GM21528 (cell line): ENCODE measurements around the gene GDPD2.
A peak's percentile ranks its signal among the peaks of the same experiment; 100 is the strongest.

Source experiments
- ATAC-seq: cut with Tn5 transposase; IDR thresholded peaks from one replicate; pipeline ENCODE4 v1.9.1; 2021; ENCODE audit warnings: mild to moderate bottlenecking, moderate library complexity; ENCODE audit not compliant: unreplicated experiment, low FRiP score

The GDPD2 gene

DNA sequence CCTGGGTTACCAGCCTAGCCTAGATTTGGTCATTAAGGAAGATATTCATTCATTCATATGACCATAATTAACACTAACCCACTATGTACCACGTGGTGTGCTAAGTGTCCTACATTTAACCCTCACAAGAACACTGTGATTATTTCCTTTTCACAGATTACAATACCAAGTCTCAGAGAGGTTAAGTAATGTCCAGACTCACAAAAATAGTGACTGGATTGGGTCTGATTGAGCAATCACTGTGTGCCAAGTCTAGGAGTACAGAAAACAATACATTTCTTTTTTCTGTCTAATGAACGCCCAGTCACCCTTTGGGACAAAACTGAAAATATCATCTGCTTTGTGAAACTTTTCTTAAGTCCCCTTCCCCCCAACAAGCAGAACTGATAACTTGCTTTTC lies 13.9 kb downstream of the GDPD2 start:
- ATAC-seq = no peak

DNA sequence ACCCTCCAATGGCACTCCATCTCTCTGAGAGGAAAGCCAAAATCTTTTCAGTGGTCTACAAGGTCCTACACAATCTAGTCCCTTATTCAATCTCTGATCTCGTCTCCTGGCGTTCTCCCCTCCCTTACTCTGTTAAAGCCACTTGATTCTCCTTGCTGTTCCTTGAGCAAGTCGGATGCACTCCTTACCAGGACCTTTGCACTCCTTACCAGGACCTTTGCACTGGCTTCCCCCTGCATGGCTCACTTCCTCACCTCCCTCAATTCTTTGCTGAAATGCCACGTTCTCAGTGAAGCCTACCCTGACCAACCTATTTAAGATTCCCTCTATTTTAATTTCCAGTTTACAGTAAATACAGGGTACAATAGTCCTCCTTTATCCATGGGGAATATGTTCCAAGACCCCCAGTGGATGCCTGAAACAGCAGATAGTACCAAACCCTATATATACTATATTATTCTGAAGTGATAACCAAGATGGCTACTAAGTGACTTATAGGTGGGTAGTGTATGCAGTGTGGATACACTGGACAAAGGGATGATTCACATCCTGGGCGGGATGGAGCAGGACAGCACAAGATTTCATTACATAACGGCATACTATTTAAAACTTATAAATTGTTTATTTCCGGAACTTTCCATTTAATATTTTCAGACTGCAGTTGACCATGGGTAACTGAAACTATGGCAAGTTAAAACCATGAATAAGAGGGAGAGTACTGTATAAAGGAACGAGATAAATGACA lies 15.0 kb downstream of the GDPD2 start:
- ATAC-seq = no peak

DNA sequence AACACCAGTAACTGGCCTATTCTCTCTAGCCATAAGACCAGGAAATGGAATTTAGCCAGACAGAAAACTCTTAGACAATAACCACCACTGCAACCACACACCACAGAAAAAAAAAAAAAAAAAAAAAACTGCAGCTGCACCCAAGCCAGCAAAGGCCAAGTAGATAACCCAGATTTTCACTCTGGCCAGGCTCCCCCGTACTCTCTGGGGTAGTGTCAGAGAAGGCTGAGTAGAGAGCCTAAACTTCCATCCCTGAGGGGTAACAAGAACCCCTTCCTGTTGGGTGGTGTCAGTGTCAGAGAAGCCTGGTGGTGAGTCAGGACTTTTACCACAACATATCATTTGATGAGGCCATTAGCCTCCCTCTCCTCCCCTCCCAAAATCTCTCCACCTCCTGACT lies 15.9 kb downstream of the GDPD2 start:
- no peak for ATAC-seq

DNA sequence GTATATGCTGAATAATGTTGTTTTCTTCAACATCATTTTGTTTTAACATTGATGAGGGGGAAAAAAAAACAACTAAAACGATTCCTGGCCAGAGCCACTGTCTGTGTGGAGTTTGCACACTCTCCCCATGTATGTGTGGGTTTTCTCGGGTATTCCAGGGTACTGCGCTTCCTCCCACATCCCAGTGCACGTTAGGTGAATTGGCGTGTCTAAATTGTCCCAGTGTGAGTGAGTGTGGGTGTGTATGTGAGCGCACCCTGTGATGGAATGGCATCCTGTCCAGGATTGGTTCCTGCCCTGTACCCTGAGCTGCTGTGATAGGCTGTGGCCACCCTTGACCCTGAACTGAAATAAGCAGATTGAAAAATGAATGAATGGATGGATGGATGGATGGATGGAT lies 19.1 kb downstream of the GDPD2 start:
- no peak for ATAC-seq

DNA sequence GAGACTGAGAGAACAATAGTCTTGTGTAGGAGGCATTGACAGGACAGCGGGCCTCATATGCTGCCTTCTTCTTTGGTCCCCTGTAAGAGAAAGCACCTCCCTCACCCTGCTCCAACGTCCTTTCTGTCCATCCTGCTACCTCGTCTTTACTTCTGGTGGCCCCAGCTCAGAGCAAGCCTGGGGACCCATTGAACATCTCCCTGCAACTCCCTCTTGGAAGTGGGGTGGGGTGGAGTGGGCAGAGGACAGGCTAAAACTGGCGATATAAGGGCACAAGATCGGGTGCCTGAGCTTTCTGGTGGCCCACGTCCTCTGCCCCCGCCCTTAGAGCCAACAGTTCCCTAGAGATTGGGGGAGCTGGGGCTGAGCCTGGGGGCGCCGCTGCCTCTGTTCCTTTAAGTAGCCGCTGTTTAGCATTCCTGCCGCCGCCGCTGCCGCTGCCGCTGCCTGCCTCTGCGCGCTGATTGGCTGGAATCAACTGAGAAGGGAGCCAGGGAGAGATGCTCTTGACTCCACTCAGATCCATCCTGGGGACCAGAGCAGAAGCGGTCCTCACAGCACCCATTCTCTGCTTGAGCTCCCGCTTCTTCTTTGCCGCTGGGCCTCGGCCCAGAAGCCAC lies 21.3 kb downstream of the GDPD2 start, which contains the start of gene DLG3:
DLG3 (plus strand) TSS at position 510 of the 620 bp plus-strand sequence. CDS start 367 bp downstream, outside the sequence.
- ATAC-seq = no peak

DNA sequence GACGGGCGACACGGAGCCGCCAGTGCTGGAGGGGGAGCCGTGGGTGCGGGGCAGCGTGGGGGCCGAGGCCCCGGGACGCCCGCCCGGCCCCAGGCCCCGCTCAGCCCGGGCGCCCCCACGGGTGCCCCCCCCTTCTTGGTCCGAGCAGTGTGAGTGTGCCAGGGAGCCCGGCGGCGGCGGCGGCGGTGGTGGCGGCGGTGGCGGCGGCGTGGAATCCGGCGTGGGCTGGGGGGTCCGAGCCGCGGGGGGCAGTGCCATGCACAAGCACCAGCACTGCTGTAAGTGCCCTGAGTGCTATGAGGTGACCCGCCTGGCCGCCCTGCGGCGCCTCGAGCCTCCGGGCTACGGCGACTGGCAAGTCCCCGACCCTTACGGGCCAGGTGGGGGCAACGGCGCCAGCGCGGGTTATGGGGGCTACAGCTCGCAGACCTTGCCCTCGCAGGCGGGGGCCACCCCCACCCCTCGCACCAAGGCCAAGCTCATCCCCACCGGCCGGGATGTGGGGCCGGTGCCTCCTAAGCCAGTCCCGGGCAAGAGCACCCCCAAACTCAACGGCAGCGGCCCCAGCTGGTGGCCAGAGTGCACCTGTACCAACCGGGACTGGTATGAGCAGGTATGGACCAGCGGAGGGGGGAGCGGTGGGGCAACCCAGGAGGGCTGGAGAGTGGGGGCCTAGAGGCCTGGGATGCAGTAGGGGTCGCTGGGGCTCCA lies 22.0 kb downstream of the GDPD2 start:
- no peak for ATAC-seq

DNA sequence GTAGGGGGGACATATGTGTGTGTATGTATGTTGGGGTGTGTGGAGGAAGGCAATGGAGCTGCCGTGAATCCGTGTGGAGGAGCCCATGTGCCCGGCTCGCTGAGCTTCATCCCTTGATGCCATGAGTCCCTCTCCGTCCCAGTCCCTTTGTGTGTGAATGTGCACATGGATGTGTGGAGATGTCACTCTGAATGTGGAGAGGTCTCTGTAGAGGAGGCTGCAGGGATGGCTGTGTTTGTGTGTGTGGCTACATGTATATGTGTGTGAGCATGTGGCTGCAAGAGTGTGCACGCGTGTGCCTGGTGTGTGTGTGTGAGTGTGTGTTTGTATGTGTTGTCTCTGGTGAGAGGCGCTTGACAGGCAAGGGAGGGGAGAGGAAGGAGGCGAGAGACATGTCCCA lies 22.8 kb downstream of the GDPD2 start:
- ATAC-seq = no peak

DNA sequence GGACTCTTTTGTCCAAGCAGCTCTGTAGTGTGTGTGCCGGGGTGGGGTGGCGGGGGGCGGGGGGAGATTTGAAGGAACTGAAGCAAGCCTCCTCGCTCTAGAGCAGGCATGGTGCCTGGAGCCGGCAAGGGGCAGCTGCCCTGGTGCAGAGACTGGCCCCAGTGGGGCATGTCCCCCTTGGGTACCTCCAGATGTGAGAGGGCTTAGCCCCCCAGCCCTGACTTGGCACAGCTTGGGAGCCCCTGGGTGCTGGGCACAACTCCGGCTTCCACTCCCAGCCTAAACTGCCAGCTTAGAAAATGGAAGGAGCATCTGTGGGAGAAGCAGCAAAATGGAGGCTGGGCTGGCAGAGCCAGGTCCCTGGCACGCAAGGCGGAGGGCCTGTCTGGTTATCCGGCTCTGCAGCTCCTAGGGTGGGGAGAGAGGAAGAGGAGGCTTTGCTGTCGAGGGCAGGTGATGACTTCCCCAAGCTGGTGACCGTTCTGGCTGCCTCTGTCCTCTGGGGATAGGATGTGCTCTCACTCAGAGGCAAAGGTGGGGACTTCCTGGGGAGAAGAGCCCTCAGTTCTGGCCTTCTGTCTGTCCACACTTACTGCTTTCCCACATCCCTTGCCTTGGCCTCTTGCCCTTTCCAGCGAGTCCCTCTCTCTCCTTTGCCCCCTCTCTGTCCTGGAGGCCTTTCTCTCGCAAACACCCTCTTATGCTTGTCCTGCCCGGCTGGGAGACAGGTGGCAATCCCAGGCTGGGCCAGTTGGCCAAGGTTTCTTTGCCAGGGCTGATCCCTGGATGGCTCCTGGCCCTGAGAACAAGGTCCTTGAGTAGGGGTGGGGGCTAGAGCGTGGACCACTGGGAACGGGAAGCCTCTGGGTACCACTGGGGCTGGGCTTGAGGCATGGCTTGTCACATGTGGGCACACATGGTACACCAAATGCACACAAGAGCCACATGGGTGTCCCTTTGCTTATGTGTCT lies 23.6 kb downstream of the GDPD2 start:
- no peak for ATAC-seq

DNA sequence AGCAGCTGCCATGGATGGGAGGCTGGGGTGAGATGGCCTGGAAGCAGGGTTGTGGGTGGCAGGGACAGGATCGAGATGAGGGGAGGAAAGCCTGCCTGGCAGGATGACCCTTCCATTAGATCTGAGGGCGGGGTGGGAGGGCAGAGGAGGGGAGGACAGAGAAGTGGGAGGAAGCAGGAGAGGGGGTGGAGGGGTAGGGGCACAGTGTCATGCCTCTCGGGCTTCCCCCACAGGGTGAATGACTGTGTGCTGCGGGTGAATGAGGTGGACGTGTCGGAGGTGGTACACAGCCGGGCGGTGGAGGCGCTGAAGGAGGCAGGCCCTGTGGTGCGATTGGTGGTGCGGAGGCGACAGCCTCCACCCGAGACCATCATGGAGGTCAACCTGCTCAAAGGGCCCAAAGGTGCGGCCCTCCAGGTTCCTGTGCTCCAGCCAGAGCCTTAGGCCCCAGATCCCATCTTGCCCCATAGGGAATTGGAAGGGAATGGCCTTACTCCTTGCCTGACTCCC lies 26.4 kb downstream of the GDPD2 start:
- ATAC-seq = no peak

DNA sequence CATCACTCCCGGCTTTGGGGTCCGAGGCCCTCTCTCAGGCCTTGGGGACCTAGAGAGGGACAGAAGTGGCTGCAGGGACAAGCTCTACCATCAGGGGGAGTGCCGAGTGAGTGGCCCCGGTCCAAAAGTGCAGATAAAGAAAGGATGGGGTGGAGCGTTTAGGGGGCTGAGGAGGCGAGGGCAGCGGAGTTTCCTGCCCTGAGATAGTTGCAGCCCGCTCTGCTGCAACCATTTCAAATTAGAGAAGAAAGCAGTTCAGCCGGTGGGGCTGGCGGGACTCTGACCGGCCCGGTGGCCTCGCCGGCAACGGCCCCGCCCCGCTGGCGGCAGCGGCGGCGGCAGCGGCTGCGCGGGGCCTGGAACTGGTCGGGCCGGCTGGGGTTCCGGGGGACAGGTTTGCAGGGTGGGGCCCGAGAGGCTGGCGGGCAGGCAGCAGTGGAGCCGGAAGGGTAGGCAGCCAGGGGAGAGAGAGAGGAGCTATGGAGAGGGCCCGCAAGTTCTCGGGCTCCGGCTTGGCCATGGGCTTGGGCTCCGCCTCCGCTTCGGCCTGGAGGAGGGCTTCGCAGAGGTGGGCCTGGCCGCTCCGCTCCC lies 29.1 kb downstream of the GDPD2 start:
- peak; percentile 53 for ATAC-seq

DNA sequence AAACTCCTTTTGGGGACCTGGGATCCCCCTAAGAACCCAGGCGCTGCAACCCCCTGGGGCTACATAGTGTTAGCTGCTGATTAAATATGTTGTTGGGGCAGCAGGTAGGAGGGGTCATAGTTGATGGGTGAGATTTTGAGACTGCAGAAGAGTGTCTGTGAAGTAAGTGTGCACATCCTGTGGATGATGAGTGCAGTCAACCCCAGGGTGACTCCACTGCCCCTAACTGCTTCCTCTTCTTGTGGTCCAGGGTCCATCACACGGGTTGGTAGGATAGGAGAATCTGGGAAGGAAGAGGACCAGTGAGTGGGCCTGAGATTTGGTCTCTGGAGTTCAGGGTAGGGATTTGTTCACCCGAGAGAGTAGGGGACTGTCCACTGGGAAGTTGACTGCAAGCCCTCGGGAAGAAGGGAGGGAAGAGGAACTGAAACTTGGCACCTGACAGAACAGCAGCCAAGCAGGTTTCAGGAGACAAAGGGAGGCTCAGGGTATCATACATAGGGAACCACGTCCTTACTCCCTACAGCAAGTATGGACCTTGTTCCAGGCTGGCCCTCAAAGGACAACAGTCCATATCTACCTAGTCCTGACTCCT lies 30.0 kb downstream of the GDPD2 start:
- no peak for ATAC-seq

DNA sequence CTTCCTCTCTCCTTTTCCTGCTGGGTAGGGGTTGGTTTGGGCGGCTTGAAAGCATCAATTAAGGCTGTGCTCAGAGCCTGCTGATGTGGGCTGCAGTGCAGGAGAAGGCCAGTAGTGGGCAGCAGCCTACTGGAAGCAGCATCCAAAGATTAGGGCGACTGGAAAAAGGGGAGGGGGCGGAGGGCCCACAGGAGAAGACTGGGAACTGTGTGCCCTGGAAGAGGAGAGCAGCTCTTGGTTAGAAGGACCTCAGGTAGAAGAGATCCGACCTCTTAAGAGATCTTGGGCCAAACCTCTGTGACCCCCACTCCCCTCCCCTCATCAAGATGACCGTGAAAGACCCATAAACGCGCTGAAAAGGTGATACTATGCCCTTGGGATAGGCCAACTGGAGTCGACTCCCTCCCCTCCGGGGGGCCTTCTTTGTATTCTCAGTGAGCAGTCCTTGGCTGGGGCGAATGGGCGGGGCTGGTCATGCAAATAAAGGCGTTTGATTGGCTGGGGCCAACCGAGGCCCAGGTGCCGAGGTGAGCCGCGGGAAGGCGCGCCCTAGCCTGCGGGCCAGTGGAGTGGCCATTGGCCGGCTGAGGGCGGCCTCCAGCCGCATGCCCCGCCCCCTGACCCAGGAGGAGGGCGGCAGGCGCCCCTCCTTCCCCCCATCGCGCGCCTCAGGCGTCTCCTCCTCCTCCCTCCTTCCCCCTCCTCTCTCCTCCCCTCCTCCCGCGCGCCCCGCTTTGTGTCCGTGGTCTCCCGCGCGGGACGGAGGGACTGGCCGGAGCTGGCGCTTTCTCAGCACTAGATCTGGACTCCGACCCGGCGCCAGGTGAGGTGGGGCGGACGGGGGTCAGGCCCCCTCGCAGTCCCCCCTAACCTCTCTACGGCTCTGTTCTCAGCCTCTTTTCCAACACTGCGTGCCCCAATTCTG lies 31.6 kb downstream of the GDPD2 start:
- peak; percentile 50 for ATAC-seq

DNA sequence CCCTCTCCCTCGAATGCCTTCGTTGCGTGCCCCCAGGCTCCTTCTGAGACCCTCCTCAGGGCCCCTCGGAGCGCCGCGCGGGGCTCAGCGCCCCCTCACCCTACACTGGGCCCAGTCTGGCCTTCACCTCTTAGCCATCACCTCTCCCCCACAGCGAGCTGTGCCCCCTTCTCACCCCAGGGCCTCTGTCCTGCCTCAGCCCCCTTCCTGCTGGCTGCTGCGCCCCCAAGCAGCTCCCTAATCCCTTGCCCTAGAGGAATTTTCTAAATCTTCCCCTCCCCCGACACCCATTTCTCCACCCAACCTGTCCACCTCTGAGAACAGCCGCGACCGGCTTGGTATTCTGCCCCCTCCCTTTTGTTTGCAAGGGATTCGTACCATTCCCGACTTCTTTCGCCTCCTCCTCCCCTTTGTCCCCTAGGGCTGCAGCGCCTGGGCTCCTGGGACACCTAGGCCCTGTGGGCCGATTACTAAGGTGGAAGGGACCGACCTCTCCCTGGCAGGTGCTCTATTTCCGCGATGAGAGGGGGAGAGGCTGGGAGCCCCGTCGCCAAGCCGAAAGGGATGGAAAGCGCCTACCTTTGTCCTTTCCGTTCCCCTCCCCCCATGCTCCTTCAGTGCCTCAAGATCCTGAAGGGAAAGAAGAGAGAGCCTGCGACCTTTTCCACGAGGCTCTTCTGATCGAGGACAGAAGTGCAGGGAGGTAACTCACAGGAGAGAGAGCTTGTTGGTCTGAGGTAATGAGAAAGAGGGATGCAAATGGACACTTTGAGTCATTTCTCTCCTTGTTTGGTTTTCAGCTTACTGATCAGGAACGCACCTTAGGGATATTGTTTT lies 32.5 kb downstream of the GDPD2 start:
- ATAC-seq = no peak

DNA sequence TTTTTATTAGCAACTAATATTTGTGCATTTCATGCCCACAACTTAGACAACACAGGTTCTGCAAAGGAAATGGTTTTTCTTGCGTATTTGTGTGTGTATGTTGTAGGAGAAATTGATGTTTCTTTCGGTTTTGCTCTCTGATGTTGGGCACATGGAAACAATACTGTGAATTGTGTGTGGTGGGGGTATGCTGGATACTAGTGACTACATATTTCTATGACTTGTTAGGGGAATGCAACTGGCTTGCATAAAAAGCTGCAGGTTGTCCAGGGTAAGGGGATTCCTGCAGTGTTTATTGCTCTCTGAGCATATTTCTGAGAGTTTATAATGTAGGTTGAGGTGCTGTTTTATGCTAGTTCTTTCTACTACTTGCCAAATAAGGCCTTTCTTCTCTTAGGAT lies 33.1 kb downstream of the GDPD2 start:
- ATAC-seq = no peak

DNA sequence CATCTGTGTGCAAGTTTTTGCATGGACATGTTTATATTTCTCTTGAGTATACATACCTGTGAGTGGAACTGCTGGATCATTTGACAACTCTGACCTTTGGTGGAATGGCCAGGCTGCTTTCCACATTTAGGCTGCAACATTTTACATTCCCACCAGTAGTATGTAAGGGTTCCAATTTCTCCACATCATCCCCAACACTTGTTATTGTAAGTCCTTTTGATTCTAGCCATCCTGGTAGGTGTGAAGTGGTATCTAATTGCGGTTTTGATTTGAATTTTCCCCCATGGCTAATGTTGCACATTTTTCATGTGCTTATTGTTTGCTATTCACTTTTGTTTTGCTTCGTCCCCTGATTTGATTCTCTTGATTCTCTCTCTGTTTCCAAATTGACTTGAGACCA lies 37.9 kb downstream of the GDPD2 start:
- ATAC-seq = no peak

DNA sequence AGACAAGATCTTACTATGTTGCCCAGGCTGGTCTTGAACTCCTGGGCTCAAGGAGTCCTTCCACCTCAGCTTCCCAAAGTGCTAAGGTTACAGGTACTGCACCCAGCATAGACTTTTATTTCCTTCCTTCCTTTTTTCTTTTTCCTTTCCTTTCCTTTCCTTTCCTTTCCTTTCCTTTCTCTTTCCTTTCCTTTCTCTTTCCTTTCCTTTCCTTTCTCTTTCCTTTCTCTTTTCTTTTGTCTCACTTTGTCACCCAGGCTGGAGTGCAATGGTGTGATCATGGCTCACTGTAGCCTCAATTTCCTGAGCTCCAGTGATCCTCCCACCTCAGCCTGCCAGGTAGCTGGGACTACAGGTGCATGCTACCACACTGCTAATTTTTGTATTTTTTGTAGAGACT lies 40.9 kb downstream of the GDPD2 start:
- no peak for ATAC-seq

DNA sequence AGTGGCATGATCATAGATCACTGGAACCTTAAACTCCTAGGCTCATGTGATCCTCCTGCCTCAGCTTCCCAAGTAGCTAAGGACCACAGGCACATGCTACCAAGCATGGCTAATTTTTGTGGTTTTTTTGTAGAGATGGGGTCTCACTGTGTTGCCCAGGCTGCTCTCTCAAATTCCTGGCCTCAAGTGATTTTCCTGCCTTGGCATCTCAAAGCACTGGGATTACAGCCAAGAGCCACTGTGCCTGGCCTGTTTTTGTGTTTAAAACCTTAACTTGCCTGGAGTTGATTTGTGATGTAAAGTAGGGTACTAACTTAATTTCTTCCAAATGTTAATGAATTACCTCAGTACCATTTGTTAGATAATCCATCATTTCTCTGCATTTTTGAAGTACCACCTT lies 43.9 kb downstream of the GDPD2 start:
- no peak for ATAC-seq

DNA sequence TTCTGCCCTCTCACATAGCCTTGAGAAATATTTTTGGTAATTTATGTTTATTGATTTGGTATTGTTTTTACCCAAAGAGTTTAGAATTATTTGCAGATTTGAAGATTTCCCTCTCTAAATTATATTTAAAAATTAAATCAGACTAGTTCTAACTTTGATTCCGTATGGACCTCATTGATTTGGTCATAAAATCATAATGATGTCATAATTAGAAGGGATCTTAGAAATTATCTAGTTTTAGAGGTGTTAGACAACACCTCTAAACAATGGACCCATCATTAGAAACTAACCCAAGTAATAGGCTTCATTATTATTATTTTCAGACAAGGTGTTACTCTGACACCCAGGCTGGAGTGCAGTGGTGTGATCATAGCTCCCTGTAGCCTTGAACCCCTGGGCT lies 45.6 kb downstream of the GDPD2 start:
- no peak for ATAC-seq
